Measurements from ENCODE around the gene NRXN3. TPM values are rescaled to one million over a fixed set of nuclear protein-coding genes. Genes with fewer than 3 reads are reported as not detected.
A peak's percentile ranks its signal among the peaks of the same experiment; 100 is the strongest.

NRXN3 gene
- total and polyA plus RNA-seq, 3 experiments from 2014 or later: not detected

DNA sequence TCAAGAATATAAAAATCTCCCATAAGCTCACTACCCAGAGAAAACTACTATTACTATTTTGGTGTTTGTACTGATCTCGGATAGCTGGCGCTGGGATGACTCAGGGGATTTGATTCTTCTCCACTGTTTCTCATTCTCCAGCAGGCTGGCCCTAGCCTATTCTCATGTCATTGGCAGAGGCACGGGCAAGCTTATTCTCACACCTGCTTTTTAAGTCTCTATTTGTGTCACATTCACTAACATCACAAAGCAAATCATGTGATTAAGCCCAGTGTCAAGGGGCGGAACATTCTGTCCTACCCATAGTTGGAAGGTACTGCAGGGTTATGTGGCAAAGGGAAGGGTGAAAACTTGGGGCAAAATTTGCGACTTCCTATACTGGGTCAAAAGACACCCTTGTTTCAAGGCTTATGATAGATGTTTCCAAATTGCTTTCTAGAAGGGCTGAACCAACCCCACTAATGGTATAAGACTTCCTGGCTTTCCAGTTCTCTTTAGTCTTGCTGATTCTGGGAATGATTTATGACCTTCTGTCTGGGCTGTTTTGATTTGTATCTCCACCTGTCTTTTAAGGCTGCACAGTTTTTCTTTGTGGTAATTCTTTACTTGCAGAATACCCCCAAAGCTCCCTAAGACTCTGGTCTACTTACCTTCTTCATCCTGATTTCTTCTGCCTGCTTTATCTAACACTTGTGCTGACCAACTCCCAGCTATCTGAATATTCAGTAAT, 406.4 kb downstream of the NRXN3 start:
- no peaks in the 10 kb centered on the region for H3K4me1 ChIP-seq (ENCODE audit: insufficient read depth, low read length)
- CTCF ChIA-PET: no interaction called here
- DNase-seq: no peak

DNA sequence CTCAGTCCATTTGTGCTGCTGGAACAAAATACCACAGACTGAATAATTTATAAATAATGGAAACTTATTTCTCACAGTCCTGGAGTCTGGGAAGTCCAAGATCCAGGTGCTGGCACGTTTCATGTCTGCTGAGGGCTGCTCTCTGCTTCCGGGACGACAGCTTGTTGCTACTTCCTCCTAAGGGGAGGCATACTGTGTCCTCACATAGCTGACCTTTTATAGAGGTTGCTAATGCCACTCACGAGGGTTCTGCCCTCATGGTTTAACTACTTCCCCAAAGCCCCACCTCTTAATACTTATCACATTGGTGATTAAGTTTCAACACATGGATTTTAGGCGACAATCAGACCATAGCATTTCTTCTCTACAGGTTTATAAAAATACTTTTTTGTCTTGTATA, 411.1 kb downstream of the NRXN3 start:
- H3K27me3 Mint-ChIP-seq: peaks cover 0 to 7% of the 10 kb centered on the region in 2 donors
- ChIA-PET CTCF (interaction anchor here (1.1 kb wide), 1 partner anchor 18 kb away, joined by 3 read pairs; no protein-coding TSS in a partner anchor), POLR2A (no interaction called here)
- H3K27ac ChIP-seq (ENCODE audit: low read depth, low read length): no peak overlapping the region
- H3K4me1 ChIP-seq (ENCODE audit: insufficient read depth, low read length): no peaks in the 10 kb centered on the region
- H3K36me3 ChIP-seq (ENCODE audit: insufficient read depth, low read length): no peaks in the 10 kb centered on the region
- no peaks in the 10 kb centered on the region for H3K27me3 ChIP-seq (ENCODE audit: insufficient read depth, low read length, poor library complexity, severe bottlenecking)
- no peaks in the 10 kb centered on the region for H3K36me3 Mint-ChIP-seq
- no peak for DNase-seq
- no peaks in the 10 kb centered on the region for H3K9me3 ChIP-seq (ENCODE audit: low read length)
- no peaks in the 10 kb centered on the region for H3K4me1 Mint-ChIP-seq
- no peak overlapping the region for H3K27ac Mint-ChIP-seq
- no peak overlapping the region for H3K4me3 ChIP-seq (ENCODE audit: low read length)
- no peak overlapping the region for H3K4me3 Mint-ChIP-seq
- H3K9me3 Mint-ChIP-seq: peaks cover 0 to 2% (median 0%) of the 10 kb centered on the region in 5 donors

More for the DNA sequence above, 406.4 kb downstream of the NRXN3 start:
- no peaks in the 10 kb centered on the region for H3K27me3 Mint-ChIP-seq
- peaks cover 5 to 20% (median 13%) of the 10 kb centered on the region in 5 donors for H3K9me3 Mint-ChIP-seq
- peaks cover 0 to 3% (median 0%) of the 10 kb centered on the region in 3 donors for H3K36me3 Mint-ChIP-seq
- Histone ChIP-seq H3K36me3 (ENCODE audit: insufficient read depth, low read length) (no peaks in the 10 kb centered on the region), H3K4me3 (ENCODE audit: low read length) (no peak overlapping the region), H3K9me3 (ENCODE audit: low read length) (no peaks in the 10 kb centered on the region), H3K27ac (ENCODE audit: low read depth, low read length) (no peak overlapping the region), H3K27me3 (ENCODE audit: insufficient read depth, low read length, poor library complexity, severe bottlenecking) (no peaks in the 10 kb centered on the region)
- H3K4me1 Mint-ChIP-seq: no peaks in the 10 kb centered on the region
- H3K27ac Mint-ChIP-seq: no peak overlapping the region
- POLR2A ChIA-PET: no interaction called here
- H3K4me3 Mint-ChIP-seq: no peak overlapping the region

DNA sequence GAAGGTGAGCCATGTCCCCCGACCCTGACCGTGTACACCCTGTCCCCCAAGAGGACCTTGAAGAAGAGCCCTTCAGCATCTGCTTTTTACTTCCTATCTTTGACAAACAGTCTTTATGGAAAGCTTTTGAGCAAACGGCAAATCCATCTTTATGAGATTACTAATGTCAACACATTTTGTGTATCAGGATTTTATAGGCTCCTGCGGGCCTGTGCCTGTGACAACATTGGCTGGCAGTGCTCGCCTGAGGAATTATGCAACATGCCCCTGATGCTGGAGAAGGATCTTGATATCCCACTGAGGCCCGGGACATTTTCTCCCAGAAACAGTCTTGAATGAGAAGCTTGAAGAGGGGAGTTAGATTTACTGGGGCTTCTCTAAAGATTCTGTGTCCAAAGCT, 416.5 kb downstream of the NRXN3 start:
- no peak for DNase-seq
- Histone ChIP-seq H3K9me3 (ENCODE audit: low read length) (no peaks in the 10 kb centered on the region), H3K4me3 (ENCODE audit: low read length) (no peak overlapping the region), H3K36me3 (ENCODE audit: insufficient read depth, low read length) (no peaks in the 10 kb centered on the region), H3K27me3 (ENCODE audit: insufficient read depth, low read length, poor library complexity, severe bottlenecking) (no peaks in the 10 kb centered on the region), H3K27ac (ENCODE audit: low read depth, low read length) (no peak overlapping the region), H3K4me1 (ENCODE audit: insufficient read depth, low read length) (no peaks in the 10 kb centered on the region)
- H3K4me3 Mint-ChIP-seq: no peak overlapping the region
- H3K27ac Mint-ChIP-seq: no peak overlapping the region
- ChIA-PET CTCF (no interaction called here), POLR2A (no interaction called here)
- peaks cover 0 to 9% of the 10 kb centered on the region in 2 donors for H3K27me3 Mint-ChIP-seq
- H3K9me3 Mint-ChIP-seq: peaks cover 0 to 1% (median 0%) of the 10 kb centered on the region in 5 donors
- H3K4me1 Mint-ChIP-seq: no peaks in the 10 kb centered on the region
- no peaks in the 10 kb centered on the region for H3K36me3 Mint-ChIP-seq

DNA sequence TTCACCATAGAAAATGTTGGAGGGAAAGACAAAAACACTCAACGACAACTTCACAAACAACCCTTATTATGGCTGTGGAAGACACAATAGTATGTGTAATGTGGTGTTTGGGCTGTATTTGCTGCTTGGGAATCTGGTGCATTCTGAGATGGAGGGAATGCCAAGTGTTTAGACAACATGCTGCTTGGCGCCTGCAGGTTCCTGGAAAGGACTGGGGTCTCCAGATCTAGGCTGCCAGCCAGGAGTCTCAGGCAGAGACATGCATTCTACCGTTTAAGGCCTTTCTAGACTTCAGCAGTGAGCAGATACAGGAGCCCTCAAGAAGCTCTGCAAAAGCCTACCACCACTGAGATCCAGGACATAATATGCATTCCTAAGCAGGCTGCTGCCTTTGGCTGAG, 418.7 kb downstream of the NRXN3 start:
- DNase-seq: no peak
- no peak overlapping the region for H3K4me3 Mint-ChIP-seq
- H3K9me3 Mint-ChIP-seq: peaks cover 0 to 1% (median 0%) of the 10 kb centered on the region in 5 donors
- peaks cover 0 to 11% of the 10 kb centered on the region in 2 donors for H3K27me3 Mint-ChIP-seq
- Histone ChIP-seq H3K9me3 (ENCODE audit: low read length) (no peaks in the 10 kb centered on the region), H3K4me1 (ENCODE audit: insufficient read depth, low read length) (no peaks in the 10 kb centered on the region), H3K4me3 (ENCODE audit: low read length) (no peak overlapping the region), H3K27ac (ENCODE audit: low read depth, low read length) (no peak overlapping the region), H3K36me3 (ENCODE audit: insufficient read depth, low read length) (no peaks in the 10 kb centered on the region), H3K27me3 (ENCODE audit: insufficient read depth, low read length, poor library complexity, severe bottlenecking) (no peaks in the 10 kb centered on the region)
- ChIA-PET POLR2A (no interaction called here), CTCF (no interaction called here)
- H3K4me1 Mint-ChIP-seq: no peaks in the 10 kb centered on the region
- no peaks in the 10 kb centered on the region for H3K36me3 Mint-ChIP-seq
- no peak overlapping the region for H3K27ac Mint-ChIP-seq

DNA sequence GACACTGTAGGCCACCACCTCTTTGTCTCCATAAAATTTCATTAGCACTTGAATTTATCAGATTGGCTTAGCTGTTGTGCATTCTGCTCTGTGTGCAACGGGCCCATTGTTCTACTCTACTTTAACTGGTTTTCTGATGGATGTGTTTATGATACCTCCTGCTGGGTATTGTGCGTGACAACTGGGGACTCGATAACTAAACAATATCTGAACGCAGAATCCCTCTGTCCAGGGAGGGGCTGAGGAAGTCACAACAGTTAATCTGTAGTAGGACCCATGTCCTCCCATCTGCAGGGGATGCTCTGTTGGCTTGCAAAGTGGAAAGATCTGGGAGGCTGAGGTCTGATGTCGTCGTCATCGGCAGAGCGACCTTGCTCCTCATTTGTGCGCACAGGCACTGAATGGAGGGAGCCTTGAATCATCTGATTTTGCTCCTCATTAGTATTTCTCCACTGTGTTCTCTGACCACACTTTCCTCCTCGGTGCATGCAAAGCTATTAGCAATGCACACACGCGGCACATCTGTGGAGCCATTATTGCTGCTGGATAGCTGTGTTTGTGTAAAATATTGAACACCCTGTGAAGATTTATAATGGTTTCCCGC, 422.5 kb downstream of the NRXN3 start:
- H3K9me3 ChIP-seq (ENCODE audit: low read length): no peaks in the 10 kb centered on the region
- DNase-seq: no peak
- Mint-ChIP-seq H3K4me1 (no peaks in the 10 kb centered on the region), H3K27me3 (peaks cover 0 to 5% of the 10 kb centered on the region in 2 donors), H3K36me3 (no peaks in the 10 kb centered on the region), H3K27ac (no peak overlapping the region), H3K9me3 (no peaks in the 10 kb centered on the region), H3K4me3 (no peak overlapping the region)
- no peak overlapping the region for H3K27ac ChIP-seq (ENCODE audit: low read depth, low read length)
- H3K36me3 ChIP-seq (ENCODE audit: insufficient read depth, low read length): no peaks in the 10 kb centered on the region
- no peaks in the 10 kb centered on the region for H3K4me1 ChIP-seq (ENCODE audit: insufficient read depth, low read length)
- ChIA-PET CTCF (no interaction called here), POLR2A (no interaction called here)
- no peak overlapping the region for H3K4me3 ChIP-seq (ENCODE audit: low read length)
- H3K27me3 ChIP-seq (ENCODE audit: insufficient read depth, low read length, poor library complexity, severe bottlenecking): no peaks in the 10 kb centered on the region

DNA sequence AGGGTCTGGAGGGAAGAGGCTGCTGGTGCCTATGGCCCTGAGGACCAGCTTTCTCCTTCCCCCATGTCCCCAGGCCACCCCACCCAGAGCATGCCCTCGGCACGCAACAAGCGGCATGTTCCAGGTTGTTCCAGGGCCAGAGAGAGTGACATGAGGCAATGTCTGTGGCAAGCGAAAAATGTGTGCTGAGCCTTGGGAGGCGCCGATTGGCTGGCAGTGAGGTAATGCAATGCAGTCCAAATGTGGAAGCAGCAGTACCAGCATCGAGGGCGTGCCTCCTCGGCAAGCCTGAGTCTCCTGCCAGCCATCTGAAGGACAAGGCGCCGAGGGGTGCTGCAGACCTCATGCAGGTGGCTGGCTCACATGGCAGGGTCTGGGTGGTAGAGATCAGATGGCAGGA, 423.8 kb downstream of the NRXN3 start:
- Histone ChIP-seq H3K4me1 (ENCODE audit: insufficient read depth, low read length) (no peaks in the 10 kb centered on the region), H3K27ac (ENCODE audit: low read depth, low read length) (no peak overlapping the region), H3K9me3 (ENCODE audit: low read length) (no peaks in the 10 kb centered on the region), H3K36me3 (ENCODE audit: insufficient read depth, low read length) (no peaks in the 10 kb centered on the region), H3K27me3 (ENCODE audit: insufficient read depth, low read length, poor library complexity, severe bottlenecking) (no peaks in the 10 kb centered on the region), H3K4me3 (ENCODE audit: low read length) (no peak overlapping the region)
- Mint-ChIP-seq H3K36me3 (no peaks in the 10 kb centered on the region), H3K9me3 (no peaks in the 10 kb centered on the region), H3K27ac (no peak overlapping the region), H3K4me3 (no peak overlapping the region), H3K27me3 (peaks cover 0 to 3% of the 10 kb centered on the region in 2 donors), H3K4me1 (no peaks in the 10 kb centered on the region)
- POLR2A ChIA-PET: no interaction called here
- DNase-seq: no peak
- CTCF ChIA-PET: no interaction called here

DNA sequence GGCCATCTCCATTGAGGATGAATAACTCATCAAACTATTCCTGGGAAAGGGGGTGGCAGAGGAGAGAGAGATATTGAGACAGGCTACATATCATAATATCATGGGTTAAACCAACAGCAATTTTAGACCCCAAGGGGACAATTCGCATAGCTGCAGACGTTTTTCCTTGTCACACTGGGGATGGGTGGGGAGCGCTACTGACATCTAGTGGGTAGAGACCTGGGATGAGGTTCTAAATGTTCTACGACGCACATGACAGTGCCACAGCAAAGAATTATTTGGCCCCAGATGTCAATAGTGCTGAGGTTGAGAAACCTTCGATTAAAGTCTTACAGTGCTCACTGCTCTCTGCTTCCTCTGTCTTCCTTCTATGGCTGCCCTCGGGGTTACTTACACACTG, 425.6 kb downstream of the NRXN3 start:
- no peaks in the 10 kb centered on the region for H3K27me3 ChIP-seq (ENCODE audit: insufficient read depth, low read length, poor library complexity, severe bottlenecking)
- Mint-ChIP-seq H3K4me1 (no peaks in the 10 kb centered on the region), H3K27ac (no peak overlapping the region), H3K36me3 (no peaks in the 10 kb centered on the region), H3K27me3 (peaks cover 0 to 3% of the 10 kb centered on the region in 2 donors), H3K9me3 (no peaks in the 10 kb centered on the region), H3K4me3 (no peak overlapping the region)
- no peaks in the 10 kb centered on the region for H3K4me1 ChIP-seq (ENCODE audit: insufficient read depth, low read length)
- no peak overlapping the region for H3K4me3 ChIP-seq (ENCODE audit: low read length)
- ChIA-PET POLR2A (no interaction called here), CTCF (interaction anchor here (1.0 kb wide), 1 partner anchor 12 kb away, joined by 3 read pairs; no protein-coding TSS in a partner anchor)
- no peak overlapping the region for H3K27ac ChIP-seq (ENCODE audit: low read depth, low read length)
- no peaks in the 10 kb centered on the region for H3K36me3 ChIP-seq (ENCODE audit: insufficient read depth, low read length)
- no peaks in the 10 kb centered on the region for H3K9me3 ChIP-seq (ENCODE audit: low read length)
- no peak for DNase-seq

DNA sequence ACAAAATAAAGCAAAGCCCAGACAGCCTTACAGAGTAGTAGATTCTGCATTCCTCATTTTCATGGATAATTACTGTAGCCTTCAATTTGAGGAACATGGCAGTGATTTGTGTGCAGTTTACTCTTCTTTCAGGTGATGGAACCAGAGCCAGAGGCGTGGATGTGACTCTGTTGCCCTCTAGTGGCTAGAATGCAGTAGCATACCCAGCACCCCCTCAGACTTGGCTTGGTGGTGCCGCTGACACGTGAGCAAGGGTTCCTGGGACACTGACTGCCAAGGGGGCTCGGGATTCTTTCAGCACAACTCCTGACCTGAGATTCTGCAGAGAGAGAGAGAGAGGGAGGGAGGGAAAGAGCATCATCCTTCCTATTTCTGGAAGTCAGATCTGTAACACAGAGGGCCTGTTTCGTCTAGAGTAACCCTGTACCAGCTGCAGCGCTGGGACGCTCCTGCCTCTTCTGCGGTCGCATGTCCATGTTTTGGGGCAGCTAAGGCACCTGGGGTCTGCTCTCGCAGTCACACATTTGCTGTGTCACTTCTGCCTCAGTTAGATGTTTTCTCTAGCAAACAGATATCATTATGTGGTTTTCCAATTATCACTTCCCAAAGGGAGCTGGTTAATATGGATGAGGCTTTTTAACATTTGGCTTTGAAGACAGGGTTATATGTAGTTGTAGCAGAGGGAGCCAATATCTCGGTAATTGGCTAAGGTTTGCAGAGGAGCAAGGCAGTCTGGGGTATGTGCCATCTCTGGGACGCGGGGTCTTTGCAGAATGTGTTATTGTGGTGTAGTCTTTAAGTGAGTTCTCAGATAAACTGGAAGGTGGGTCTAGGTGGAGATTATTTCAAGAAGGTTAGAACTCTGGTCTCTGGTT, 428.1 kb downstream of the NRXN3 start:
- ChIA-PET POLR2A (no interaction called here), CTCF (interaction anchor here (0.9 to 2.7 kb wide), 5 partner anchors 10 to 738 kb away, joined by 3 to 6 read pairs (median 3); no protein-coding TSS in a partner anchor)

More for the DNA sequence above, 428.1 kb downstream of the NRXN3 start:
- Mint-ChIP-seq H3K4me1 (no peaks in the 10 kb centered on the region), H3K27ac (peak overlapping the region in 1 of 8 donors; percentile 74), H3K36me3 (no peaks in the 10 kb centered on the region), H3K27me3 (peaks cover 0 to 3% of the 10 kb centered on the region in 2 donors), H3K9me3 (no peaks in the 10 kb centered on the region), H3K4me3 (no peak overlapping the region)
- Histone ChIP-seq H3K4me1 (ENCODE audit: insufficient read depth, low read length) (no peaks in the 10 kb centered on the region), H3K27ac (ENCODE audit: low read depth, low read length) (no peak overlapping the region), H3K9me3 (ENCODE audit: low read length) (no peaks in the 10 kb centered on the region), H3K36me3 (ENCODE audit: insufficient read depth, low read length) (no peaks in the 10 kb centered on the region), H3K27me3 (ENCODE audit: insufficient read depth, low read length, poor library complexity, severe bottlenecking) (no peaks in the 10 kb centered on the region), H3K4me3 (ENCODE audit: low read length) (no peak overlapping the region)
- DNase-seq: peak in 2 of 5 donors; percentile 1 to 13

All from CD8-positive, alpha-beta memory T cell (primary cell).